Adrenal gland (tissue), 12 donors: Measurements from ENCODE around the gene ZNF248. TPM values are rescaled to one million over a fixed set of nuclear protein-coding genes. Genes with fewer than 3 reads are reported as not detected.

Experiments used
- DNase-seq, 7 donors: peaks; one replicate each; pipeline ENCODE4 v3.0.0-alpha.2; 2019 to 2020
- H3K27ac ChIP-seq, 5 donors: fragments of 200-600 bp; sonication (generic) in 4 of 5; 1 replicate in 3 of 5; 2 replicates in 2 of 5; pipeline versions ENCODE4 v1.5.1 to v1.8.0; 2016 to 2020; ENCODE audit warnings: mild to moderate bottlenecking in 1 of 5
- H3K27me3 ChIP-seq: fragments of 200-600 bp; 2 replicates; pipeline ENCODE4 v1.8.0; 2021
- H3K36me3 ChIP-seq, 2 donors: fragments of 200-600 bp; replicated peaks in 1 of 2; 1 replicate in 1 of 2; 2 replicates in 1 of 2; pipeline versions ENCODE4 v1.5.1 to v1.8.0; 2018 to 2022
- H3K4me1 ChIP-seq, 2 donors: fragments of 200-600 bp; replicated peaks in 1 of 2; 1 replicate in 1 of 2; 2 replicates in 1 of 2; pipeline versions ENCODE4 v1.5.1 to v1.8.0; 2018 to 2021
- H3K4me3 ChIP-seq, 4 donors: fragments of 200-600 bp; sonication (generic) in 3 of 4; one replicate each; pipeline ENCODE4 v1.5.1; 2016 to 2018
- H3K9me3 ChIP-seq, 3 donors: fragments of 200-600 bp; sonication (generic) in 1 of 3; replicated peaks in 1 of 3; 1 replicate in 2 of 3; 2 replicates in 1 of 3; pipeline versions ENCODE4 v1.5.1 to v1.8.0; 2016 to 2021
- CTCF ChIP-seq, 6 experiments: fragments of 450-650 bp in 4 of 6; fragments of 200-600 bp in 2 of 6; sonication (generic) in 1 of 6; IDR thresholded peaks; 1 replicate in 5 of 6; 2 replicates in 1 of 6; pipeline versions ENCODE4 v1.5.1 to v1.8.0; 2016 to 2021; ENCODE audit warnings: antibody characterized with exemption in 6 of 6, mild to moderate bottlenecking in 2 of 6, moderate library complexity in 1 of 6
- POLR2A ChIP-seq, 2 donors: fragments of 450-650 bp; IDR thresholded peaks; one replicate each; pipeline ENCODE4 v1.6.1; 2017; ENCODE audit warnings: antibody characterized with exemption in 2 of 2, mild to moderate bottlenecking in 2 of 2, moderate library complexity in 1 of 2
- WGBS, 4 donors: extraction: QIAGEN DNeasy Blood & Tissue Kit in 2 of 4; methylation state at CpG; one replicate each; pipeline versions ENCODE4 v1.1.5 to v1.1.7; 2013 to 2017; 5-methylcytosine and 5-hydroxymethylcytosine counted together
- intact Hi-C, 2 donors: fragments of 100-400 bp; cut with DNase I; formaldehyde crosslinking; loops; one replicate each; pipeline versions ENCODE4 v1.14.1 to v1.15.0; 2022 to 2023
- polyA plus RNA-seq, 3 donors: library from polyadenylated mRNA; stranded (reverse); fragments of 200-250 nt in 2 of 3; fragments of 350-450 nt in 1 of 3; fragmentation: Illumina TruSeq in 1 of 3; extraction: RNeasy Lipid Tissue Mini Kit (QIAGEN cat#74804) in 1 of 3; gene quantifications; one replicate each; pipeline ENCODE4 v1.2.3, GENCODE V29; 2013 to 2014
- total RNA-seq, 9 donors: library from RNA; depleted of rRNA in 4 of 9; stranded (reverse); fragments of >200 nt in 4 of 9; fragments of 120-200 nt in 1 of 9; fragmentation: NEBNext Ultra II Directional in 1 of 9; extraction: Animal tissue kit (Norgen Biotek cat#: 25700) in 1 of 9; gene quantifications; one replicate each; pipeline versions ENCODE4 v1.1.0 to v1.2.4, GENCODE V29; 2013 to 2023
- donor health status: healthy with polysubstance abuse.
- donor health status: Bipolar disorder and iron deficiency.
- donor health status: DM: yes; HTN: yes; CAD: no.
- donor health status: DM: no; HTN: no; CAD: no.
- donor health status: DM: no; HTN: no; CAD: no.
- donor health status: DM: yes; HTN: yes; CAD: no.

The ZNF248 gene
- total and polyA plus RNA-seq, 12 donors, result 5.6 to 21.6 (median 11.4) TPM

GRCh38 chr10:37758074-37758473 lies 99.3 kb downstream of the ZNF248 start:
- DNase-seq, result no peak
- H3K36me3 ChIP-seq, result no peaks in the 10 kb centered on the region
- no peak for TF ChIP-seq CTCF (IDR thresholded peaks at IDR 0.05)
- TF ChIP-seq POLR2A (IDR thresholded peaks at IDR 0.05), result no peak
- intact Hi-C loops, result loop anchor here (10.0 kb wide), 2 partner anchors 223 to 323 kb away; no protein-coding TSS in a partner anchor
- no peaks in the 10 kb centered on the region for H3K27me3 ChIP-seq
- H3K4me3 ChIP-seq, result no peak overlapping the region
- H3K9me3 ChIP-seq, result no peaks in the 10 kb centered on the region
- no peaks in the 10 kb centered on the region for H3K4me1 ChIP-seq
- no peak overlapping the region for H3K27ac ChIP-seq

GRCh38 chr10:37754538-37755323 lies 102.7 kb downstream of the ZNF248 start:
- intact Hi-C loops, result loop anchor here (10.0 kb wide), 2 partner anchors 220 to 320 kb away; no protein-coding TSS in a partner anchor
- Histone ChIP-seq H3K4me1 (no peaks in the 10 kb centered on the region), H3K36me3 (no peaks in the 10 kb centered on the region), H3K4me3 (no peak overlapping the region), H3K27me3 (no peaks in the 10 kb centered on the region), H3K9me3 (no peaks in the 10 kb centered on the region), H3K27ac (no peak overlapping the region)
- peak; percentile 44 to 79 (median 65) for DNase-seq
- 25 to 34% (median 30%) methylated on average over 2 of the region's 2 CpGs for WGBS, 4 donors
- TF ChIP-seq CTCF (IDR thresholded peaks at IDR 0.05) (peak; percentile 60 to 78 (median 76)), POLR2A (IDR thresholded peaks at IDR 0.05) (no peak)

GRCh38 chr10:37752334-37752875 lies 105.0 kb downstream of the ZNF248 start:
- Histone ChIP-seq H3K4me3 (no peak overlapping the region), H3K4me1 (no peaks in the 10 kb centered on the region), H3K27me3 (no peaks in the 10 kb centered on the region), H3K9me3 (no peaks in the 10 kb centered on the region), H3K27ac (no peak overlapping the region), H3K36me3 (no peaks in the 10 kb centered on the region)
- TF ChIP-seq POLR2A (IDR thresholded peaks at IDR 0.05), result no peak
- TF ChIP-seq CTCF (IDR thresholded peaks at IDR 0.05), result no peak
- intact Hi-C loops, result loop anchor here (10.0 kb wide), 2 partner anchors 218 to 318 kb away; no protein-coding TSS in a partner anchor
- no peak for DNase-seq
- WGBS, 4 donors, result 83 to 91% (median 83%) methylated on average over 1 to 2 of the region's 2 CpGs

GRCh38 chr10:37748170-37748569 lies 109.2 kb downstream of the ZNF248 start:
- Histone ChIP-seq H3K9me3 (no peaks in the 10 kb centered on the region), H3K36me3 (no peaks in the 10 kb centered on the region), H3K27me3 (no peaks in the 10 kb centered on the region), H3K4me1 (no peaks in the 10 kb centered on the region), H3K4me3 (no peak overlapping the region), H3K27ac (no peak overlapping the region)
- intact Hi-C loops, result no loop called here
- WGBS, 4 donors, result 56 to 83% (median 67%) methylated on average over 2 to 4 of the region's 4 CpGs
- no peak for TF ChIP-seq CTCF (IDR thresholded peaks at IDR 0.05)
- DNase-seq, result no peak
